Measurements from ENCODE around the gene TTC6. TPM values are rescaled to one million over a fixed set of nuclear protein-coding genes. Genes with fewer than 3 reads are reported as not detected.

Gene TTC6
- total and polyA plus RNA-seq, 10 of the 15 experiments (the other 5 are each of a cell fraction or from before 2014, with no cell fraction given) = not detected

DNA sequence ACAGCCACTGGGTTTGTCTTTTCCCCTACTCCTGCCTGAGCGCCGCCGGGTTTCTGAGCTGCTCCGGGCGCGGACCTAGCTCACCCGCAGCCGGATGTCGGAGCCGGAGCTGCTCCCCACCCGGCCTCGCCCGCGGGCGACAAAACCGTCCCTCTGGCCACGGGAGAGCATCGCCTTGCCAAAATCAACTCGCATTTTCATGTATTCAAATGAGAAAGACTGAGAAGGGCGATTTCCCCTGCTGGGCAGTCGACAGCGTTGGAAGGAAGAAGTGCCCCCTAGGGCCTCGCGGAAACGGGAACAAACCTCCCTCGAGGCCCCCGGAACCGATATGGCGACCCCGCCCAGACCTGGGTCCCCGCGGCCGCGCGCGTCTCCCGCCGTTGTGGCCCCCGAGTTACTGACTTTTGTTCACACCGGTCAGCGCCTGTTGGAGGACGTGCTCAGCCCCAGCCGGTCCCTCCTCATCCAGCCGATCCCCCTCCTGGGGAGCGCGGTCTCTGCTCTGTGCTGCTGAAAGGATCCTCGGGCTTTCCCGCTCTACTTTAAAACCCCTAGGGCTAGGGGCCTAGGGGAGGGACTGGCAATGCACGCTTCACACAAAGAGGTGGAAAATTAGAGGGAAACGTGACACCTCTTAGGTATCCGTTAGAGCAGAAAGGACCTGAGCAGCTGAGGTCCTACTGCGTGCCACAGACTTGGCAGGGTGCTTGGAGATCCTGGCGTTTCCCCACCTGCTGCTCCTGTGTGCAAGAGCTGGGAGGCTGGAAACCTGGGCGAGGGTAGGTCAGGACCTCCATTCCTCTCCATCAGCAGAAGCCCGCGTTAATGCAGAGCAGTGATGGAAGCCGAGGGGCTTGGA is 4.3 kb downstream of the TTC6 start:
- no peaks in the 10 kb centered on the region; the same call in 2 of the 3 replicates for H3K9me3 ChIP-seq (replicated peaks; ENCODE audit: control insufficient read depth, insufficient read depth, low read length)
- H3K4me2 ChIP-seq (ENCODE audit: control insufficient read depth, insufficient read depth) = no peak overlapping the region
- ChIA-PET POLR2A (no interaction called here), SMC1A (ENCODE audit: uncharacterized antibody, unreplicated experiment) (no interaction called here), RAD21 (ENCODE audit: unreplicated experiment) (no interaction called here), CTCF (no interaction called here)
- H2AFZ ChIP-seq (ENCODE audit: control insufficient read depth, low read depth, low read length) = no peak overlapping the region
- FAIRE-seq (no peak), ATAC-seq (no peak), DNase-seq (ENCODE audit: low read depth, low spot score) (no peak)
- no peaks in the 10 kb centered on the region for H3K36me3 ChIP-seq (ENCODE audit: control insufficient read depth in 2 of 2, insufficient read depth in 2 of 2, low read length in 1 of 2)
- 39% methylated on average over 50 of the region's 57 CpGs for WGBS (ENCODE audit: insufficient coverage, insufficient replicate concordance, low lambda C conversion rate, missing lambda C conversion rate)
- in situ Hi-C loops (cut with MboI) (no loop called here), intact Hi-C loops (cut with micrococcal nuclease; ENCODE audit: unreplicated experiment) (no loop called here)
- no peaks in the 10 kb centered on the region for H4K20me1 ChIP-seq (ENCODE audit: control insufficient read depth, insufficient read depth)
- no peaks in the 10 kb centered on the region for H3K79me2 ChIP-seq (ENCODE audit: control insufficient read depth, insufficient read depth, low read length)
- H3K4me1 ChIP-seq (ENCODE audit: control insufficient read depth, insufficient read depth, low read length) = no peaks in the 10 kb centered on the region
- TF ChIP-seq CBX5 (IDR thresholded peaks at IDR 0.05; ENCODE audit: low read depth) = no peak
- no peak overlapping the region for H3K27ac ChIP-seq (ENCODE audit: control insufficient read depth, insufficient read depth)
- no TSS peak for BruUV-seq (replicated peaks)
- H3K27me3 ChIP-seq (replicated peaks in 1 of 2; ENCODE audit: control insufficient read depth in 2 of 2, insufficient read depth in 2 of 2, low read length in 1 of 2) = no peaks in the 10 kb centered on the region; a peak in 2 of 4 replicates
- H3K4me3 ChIP-seq = no peak overlapping the region
- H3K9ac ChIP-seq (ENCODE audit: control insufficient read depth, insufficient read depth, low read length) = no peak overlapping the region

DNA sequence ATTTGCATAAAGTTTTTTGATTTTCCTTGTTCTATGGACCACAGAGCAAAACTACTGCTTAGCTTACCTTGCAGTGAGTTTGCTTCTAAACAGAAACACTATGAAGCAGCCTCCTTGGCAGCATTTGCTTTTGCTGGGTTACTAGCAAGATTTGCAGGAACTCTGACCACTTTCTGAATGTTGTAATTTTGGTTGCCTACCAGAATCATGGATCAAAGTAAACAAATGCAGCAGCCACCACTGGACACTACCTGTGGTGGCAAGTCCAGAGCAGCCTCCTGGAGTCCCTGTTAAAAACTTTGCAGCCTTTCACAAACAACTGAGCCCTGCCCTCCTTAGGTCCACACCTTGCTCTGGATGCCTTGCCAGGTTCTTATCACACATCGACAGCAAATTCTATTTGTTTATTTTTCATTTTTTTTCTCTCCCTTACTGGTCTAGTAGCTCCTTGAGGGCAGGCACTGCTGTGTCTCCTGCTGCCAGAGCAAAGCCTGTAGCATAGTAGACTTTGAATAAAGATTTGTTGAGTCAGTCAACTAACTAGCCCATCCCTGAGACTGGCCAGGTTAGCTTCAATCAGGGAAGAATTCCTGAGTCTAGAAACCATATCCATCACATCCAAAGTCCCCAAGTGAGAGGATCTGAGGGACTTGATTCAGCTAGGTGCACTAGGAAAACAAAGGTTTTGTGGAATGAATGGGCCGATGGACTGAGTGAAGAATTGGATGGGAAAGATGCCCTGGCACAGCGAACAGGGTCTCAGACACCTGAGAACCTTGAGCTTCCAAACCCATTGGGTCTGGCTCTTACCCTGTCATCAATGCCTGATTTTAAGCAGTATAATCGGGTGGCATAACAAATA is 5.7 kb downstream of the TTC6 start:
- no peak overlapping the region for H3K9ac ChIP-seq (ENCODE audit: control insufficient read depth, insufficient read depth, low read length)
- no peak for FAIRE-seq
- ATAC-seq = no peak
- intact Hi-C loops (cut with micrococcal nuclease; ENCODE audit: unreplicated experiment) (no loop called here), in situ Hi-C loops (cut with MboI) (no loop called here)
- H3K36me3 ChIP-seq (ENCODE audit: control insufficient read depth in 2 of 2, insufficient read depth in 2 of 2, low read length in 1 of 2) = no peaks in the 10 kb centered on the region
- no TSS peak for BruUV-seq (replicated peaks)
- H3K4me3 ChIP-seq = no peak overlapping the region
- H3K27me3 ChIP-seq (replicated peaks in 1 of 2; ENCODE audit: control insufficient read depth in 2 of 2, insufficient read depth in 2 of 2, low read length in 1 of 2) = no peaks in the 10 kb centered on the region; a peak in 2 of 4 replicates
- DNase-seq (ENCODE audit: low read depth, low spot score) = no peak
- no peak overlapping the region for H2AFZ ChIP-seq (ENCODE audit: control insufficient read depth, low read depth, low read length)
- no peak overlapping the region for H3K27ac ChIP-seq (ENCODE audit: control insufficient read depth, insufficient read depth)
- WGBS (ENCODE audit: insufficient coverage, insufficient replicate concordance, low lambda C conversion rate, missing lambda C conversion rate) = 13% methylated on average over 4 of the region's 4 CpGs
- ChIA-PET CTCF (no interaction called here), POLR2A (interaction anchor here (0.6 kb wide), 1 partner anchor 239 kb away, joined by 4 read pairs; no protein-coding TSS in a partner anchor), RAD21 (ENCODE audit: unreplicated experiment) (no interaction called here), SMC1A (ENCODE audit: uncharacterized antibody, unreplicated experiment) (no interaction called here)
- H4K20me1 ChIP-seq (ENCODE audit: control insufficient read depth, insufficient read depth) = no peaks in the 10 kb centered on the region
- H3K79me2 ChIP-seq (ENCODE audit: control insufficient read depth, insufficient read depth, low read length) = no peaks in the 10 kb centered on the region
- no peaks in the 10 kb centered on the region; the same call in 2 of the 3 replicates for H3K9me3 ChIP-seq (replicated peaks; ENCODE audit: control insufficient read depth, insufficient read depth, low read length)
- no peak overlapping the region for H3K4me2 ChIP-seq (ENCODE audit: control insufficient read depth, insufficient read depth)
- no peaks in the 10 kb centered on the region for H3K4me1 ChIP-seq (ENCODE audit: control insufficient read depth, insufficient read depth, low read length)
- no peak for TF ChIP-seq MEF2B (IDR thresholded peaks at IDR 0.05; ENCODE audit: partially characterized antibody, poor library complexity, severe bottlenecking)
- no peak for TF ChIP-seq LARP7 (IDR thresholded peaks at IDR 0.05)
- TF ChIP-seq NR2C1 (IDR thresholded peaks at IDR 0.05) = no peak
- TF ChIP-seq HDAC2 (IDR thresholded peaks at IDR 0.05) = no peak
- TF ChIP-seq KAT2A (conservative IDR thresholded peaks at IDR 0.05; ENCODE audit: control insufficient read depth, low read depth, low read length) = no peak
- no peak for TF ChIP-seq IKZF1 (conservative IDR thresholded peaks at IDR 0.05)
- no peak for TF ChIP-seq NFYB (IDR thresholded peaks at IDR 0.05; ENCODE audit: insufficient read depth, low read depth, low read length)
- no peak for TF ChIP-seq MYC (IDR thresholded peaks at IDR 0.05; ENCODE audit: insufficient read depth, insufficient read length, insufficient replicate concordance, low read length, severe bottlenecking)
- TF ChIP-seq SPI1 (IDR thresholded peaks at IDR 0.05; ENCODE audit: borderline replicate concordance, insufficient read depth, low read depth, low read length) = no peak
- no peak for TF ChIP-seq MLLT1 (IDR thresholded peaks at IDR 0.05)
- TF ChIP-seq PML (IDR thresholded peaks at IDR 0.05; ENCODE audit: low read length) = no peak
- TF ChIP-seq IKZF2 (IDR thresholded peaks at IDR 0.05) = no peak
- TF ChIP-seq SMARCA5 (IDR thresholded peaks at IDR 0.05) = no peak
- no peak for TF ChIP-seq CREM (IDR thresholded peaks at IDR 0.05; ENCODE audit: low read depth)
- no peak for TF ChIP-seq CHD1 (IDR thresholded peaks at IDR 0.05; ENCODE audit: low read depth, low read length)

Data from GM12878 (cell line).